Esophagus muscularis mucosa (tissue), 3 donors: ENCODE results near the gene PLPP1.

Experiments used
- POLR2A ChIP-seq: fragments of 450-650 bp; IDR thresholded peaks from one replicate; pipeline ENCODE4 v1.6.1; 2017; ENCODE audit warnings: antibody characterized with exemption, moderate library complexity, mild to moderate bottlenecking, low read depth
- POLR2AphosphoS5 ChIP-seq, 2 donors: sonication (generic); formaldehyde crosslinking; IDR thresholded peaks; one replicate each; pipeline ENCODE4 v1.6.1; 2017; ENCODE audit warnings: antibody characterized with exemption in 2 of 2
- TF ChIP-seq, protein P1 (sequence below), 3 experiments: fragments of 200-600 bp in 2 of 3; fragments of 450-650 bp in 1 of 3; sonication (generic) in 2 of 3; IDR thresholded peaks; one replicate each; pipeline ENCODE4 v1.5.1; 2017 to 2019; ENCODE audit warnings: antibody characterized with exemption in 3 of 3, mild to moderate bottlenecking in 2 of 3, moderate library complexity in 1 of 3

DNA sequence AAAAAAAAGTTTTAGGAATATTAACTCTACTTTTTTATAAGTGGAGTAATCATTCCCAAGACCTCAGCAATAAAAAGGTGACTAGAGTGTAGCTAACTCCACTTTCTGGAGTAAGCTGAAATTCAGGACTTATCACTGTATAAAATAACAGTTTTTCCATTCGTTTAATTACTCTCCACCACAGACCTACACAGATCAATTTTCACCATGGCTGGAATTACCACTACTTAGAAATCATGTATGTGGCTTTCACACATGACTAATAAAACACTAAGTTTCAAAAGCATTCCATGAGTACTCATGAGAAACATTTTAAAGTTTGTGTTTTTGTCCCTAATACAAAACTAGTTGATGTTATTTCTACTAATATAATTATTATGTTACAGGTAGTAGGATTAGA, 9.9 kb downstream of the PLPP1 start:
- TF ChIP-seq, protein P1, sequence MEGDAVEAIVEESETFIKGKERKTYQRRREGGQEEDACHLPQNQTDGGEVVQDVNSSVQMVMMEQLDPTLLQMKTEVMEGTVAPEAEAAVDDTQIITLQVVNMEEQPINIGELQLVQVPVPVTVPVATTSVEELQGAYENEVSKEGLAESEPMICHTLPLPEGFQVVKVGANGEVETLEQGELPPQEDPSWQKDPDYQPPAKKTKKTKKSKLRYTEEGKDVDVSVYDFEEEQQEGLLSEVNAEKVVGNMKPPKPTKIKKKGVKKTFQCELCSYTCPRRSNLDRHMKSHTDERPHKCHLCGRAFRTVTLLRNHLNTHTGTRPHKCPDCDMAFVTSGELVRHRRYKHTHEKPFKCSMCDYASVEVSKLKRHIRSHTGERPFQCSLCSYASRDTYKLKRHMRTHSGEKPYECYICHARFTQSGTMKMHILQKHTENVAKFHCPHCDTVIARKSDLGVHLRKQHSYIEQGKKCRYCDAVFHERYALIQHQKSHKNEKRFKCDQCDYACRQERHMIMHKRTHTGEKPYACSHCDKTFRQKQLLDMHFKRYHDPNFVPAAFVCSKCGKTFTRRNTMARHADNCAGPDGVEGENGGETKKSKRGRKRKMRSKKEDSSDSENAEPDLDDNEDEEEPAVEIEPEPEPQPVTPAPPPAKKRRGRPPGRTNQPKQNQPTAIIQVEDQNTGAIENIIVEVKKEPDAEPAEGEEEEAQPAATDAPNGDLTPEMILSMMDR (IDR thresholded peaks at IDR 0.05) = no peak
- TF ChIP-seq POLR2A (no peak), POLR2AphosphoS5 (IDR thresholded peaks at IDR 0.05) (no peak)
